ENCODE data around the gene VRK2.
"Not testable (repeated sequence)": the region's sequence is repeated elsewhere in the genome, so short reads cannot be mapped to it uniquely, and the experiment has no call there.

The VRK2 gene

GRCh38 chr2:58055033-58055786 lies 8.6 kb downstream of the VRK2 start:
- DNase-seq, result no peak

GRCh38 chr2:58056192-58056916 lies 9.7 kb downstream of the VRK2 start:
- peak; percentile 30 for DNase-seq

GRCh38 chr2:58057707-58058530 lies 11.3 kb downstream of the VRK2 start:
- no peak for DNase-seq

GRCh38 chr2:58063641-58064040 lies 17.0 kb downstream of the VRK2 start:
- no peak for DNase-seq

GRCh38 chr2:58064086-58064485 lies 17.5 kb downstream of the VRK2 start:
- no peak for DNase-seq

- no peak for DNase-seq
These were observed 18.6 kb downstream of the VRK2 start for GRCh38 chr2:58065248-58065647.

GRCh38 chr2:58067001-58067400 lies 20.4 kb downstream of the VRK2 start:
- DNase-seq, result no peak

GRCh38 chr2:58070765-58071164 lies 24.2 kb downstream of the VRK2 start:
- no peak for DNase-seq

- no peak for DNase-seq
These were observed 25.5 kb downstream of the VRK2 start for GRCh38 chr2:58072102-58072501.

- no peak for DNase-seq
These were observed 26.4 kb downstream of the VRK2 start for GRCh38 chr2:58073008-58073407.

GRCh38 chr2:58073751-58074150 lies 27.1 kb downstream of the VRK2 start:
- DNase-seq, result no peak

GRCh38 chr2:58081000-58081399 lies 34.4 kb downstream of the VRK2 start:
- no peak for DNase-seq

GRCh38 chr2:58089081-58089480 lies 42.5 kb downstream of the VRK2 start:
- no peak for DNase-seq

GRCh38 chr2:58092772-58093171 lies 46.2 kb downstream of the VRK2 start:
- DNase-seq, result not testable (repeated sequence)

GRCh38 chr2:58097025-58097424 lies 50.4 kb downstream of the VRK2 start:
- no peak for DNase-seq

- DNase-seq, result peak; percentile 20
These were observed 51.9 kb downstream of the VRK2 start for GRCh38 chr2:58098254-58099095.

- no peak for DNase-seq
These were observed 52.6 kb downstream of the VRK2 start for GRCh38 chr2:58099096-58099769.

GRCh38 chr2:58101500-58101899 lies 54.9 kb downstream of the VRK2 start:
- no peak for DNase-seq

GRCh38 chr2:58106896-58107295 lies 60.3 kb downstream of the VRK2 start:
- DNase-seq, result no peak

GRCh38 chr2:58107803-58108710 lies 61.5 kb downstream of the VRK2 start:
- peak; percentile 97 for DNase-seq

GRCh38 chr2:58109481-58109880 lies 62.9 kb downstream of the VRK2 start:
- DNase-seq, result no peak
